Embryonic facial prominence (tissue), 1 donor: ENCODE data around the gene SGCD.

Source experiments
- DNase-seq: peaks from one replicate; pipeline ENCODE4 v3.0.0-alpha.2; 2016; ENCODE audit errors: extremely low spot score

SGCD gene

GRCh38 chr5:156691572-156691971 lies 364.6 kb downstream of the SGCD start:
- DNase-seq = no peak

GRCh38 chr5:156693113-156693512 lies 366.1 kb downstream of the SGCD start:
- no peak for DNase-seq

DNA sequence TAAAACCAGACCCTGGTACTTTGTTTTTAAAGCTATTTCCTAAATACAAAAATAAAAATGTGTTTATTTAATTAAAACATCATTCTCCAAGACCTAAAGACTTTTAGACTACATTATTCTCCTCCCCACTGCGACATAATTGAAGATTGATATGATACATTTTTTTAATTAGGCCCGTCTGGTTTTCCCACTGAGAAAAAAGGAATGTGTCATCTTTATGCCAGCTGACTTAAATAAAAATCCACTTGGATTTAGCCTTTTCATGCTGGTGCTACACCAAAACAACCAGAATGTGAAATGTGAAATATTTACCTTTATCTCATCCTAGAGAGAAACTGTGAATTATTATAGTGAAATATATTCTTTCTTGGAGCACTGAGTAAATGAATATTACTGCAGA lies 367.6 kb downstream of the SGCD start:
- no peak for DNase-seq

GRCh38 chr5:156695774-156696173 lies 368.8 kb downstream of the SGCD start:
- DNase-seq = no peak

DNA sequence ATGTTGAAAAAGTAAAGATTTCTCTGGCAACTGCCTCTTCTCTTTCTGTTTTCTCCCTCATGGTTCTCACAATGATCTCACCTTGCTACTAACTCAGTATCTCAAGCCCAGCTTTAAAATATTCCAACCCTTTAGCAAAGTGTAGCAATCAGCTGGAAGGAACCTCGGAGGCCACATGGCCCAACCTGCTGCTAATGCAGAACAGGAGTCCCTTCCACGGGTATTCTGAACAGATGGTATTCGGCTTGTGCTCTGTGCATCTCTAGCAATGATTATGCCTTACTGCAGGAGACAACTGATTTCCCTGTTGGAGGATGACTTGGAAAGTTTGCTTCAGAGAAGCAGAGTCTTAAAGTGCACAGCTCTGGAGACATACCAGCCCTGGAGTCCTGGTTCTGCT lies 371.4 kb downstream of the SGCD start:
- DNase-seq = no peak

DNA sequence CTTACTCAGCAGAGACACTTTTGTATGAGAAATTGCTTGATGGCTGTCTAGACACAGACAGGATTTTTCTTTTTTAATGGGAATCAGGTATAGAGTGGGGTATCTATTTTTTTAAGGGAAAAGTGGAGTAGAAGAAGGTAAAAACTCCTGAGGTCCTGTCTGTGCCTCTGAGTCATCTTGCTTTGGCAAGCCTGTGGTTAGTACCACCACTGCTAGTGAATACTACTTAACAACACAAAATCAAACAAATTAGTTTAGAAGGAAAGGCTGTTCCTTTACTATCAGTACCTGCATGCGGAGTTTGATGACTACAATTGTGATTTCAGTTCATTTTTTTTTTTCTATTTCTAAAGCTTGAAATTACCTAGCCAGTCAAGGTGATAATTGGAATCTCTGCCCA lies 372.2 kb downstream of the SGCD start:
- DNase-seq = no peak

DNA sequence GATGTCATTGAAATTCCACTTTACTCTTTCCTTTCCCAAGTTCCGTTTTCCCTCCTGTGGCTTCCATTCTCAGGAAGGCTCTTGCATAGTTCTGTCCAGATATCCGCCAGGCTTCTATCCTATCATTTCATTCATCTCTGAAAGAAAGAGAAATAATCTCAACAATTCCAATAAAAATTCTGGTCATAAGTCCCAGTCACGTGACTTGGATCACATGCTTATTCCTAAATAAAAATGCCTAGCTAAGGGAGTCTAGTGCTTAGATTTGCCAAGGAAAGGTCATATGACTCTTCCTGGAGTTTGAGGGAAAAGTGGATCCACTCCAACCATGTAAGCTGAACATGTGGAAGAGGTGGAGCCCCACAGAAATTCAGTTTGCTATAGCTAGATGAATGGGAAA lies 377.2 kb downstream of the SGCD start:
- DNase-seq = no peak

GRCh38 chr5:156706631-156707030 lies 379.7 kb downstream of the SGCD start:
- no peak for DNase-seq

DNA sequence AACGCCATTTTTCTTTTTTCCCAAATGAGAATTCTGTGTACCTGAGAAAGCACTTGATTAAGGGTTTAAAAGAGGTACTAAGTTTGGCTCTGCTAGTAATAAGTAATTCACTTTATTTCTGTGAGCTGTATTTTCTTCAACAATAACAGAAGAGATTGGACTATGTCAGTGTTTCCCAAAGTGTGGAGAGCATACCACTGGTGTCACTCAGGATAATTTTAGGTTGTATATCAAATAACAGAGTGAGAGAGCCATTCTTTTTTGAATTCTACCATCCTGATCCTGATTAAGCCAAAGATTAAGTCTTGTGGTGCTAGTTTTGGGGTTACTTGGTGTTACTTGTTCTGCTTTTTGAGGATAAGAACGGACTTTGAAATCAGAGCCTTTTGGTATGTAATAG lies 380.8 kb downstream of the SGCD start:
- no peak for DNase-seq

GRCh38 chr5:156715287-156715686 lies 388.3 kb downstream of the SGCD start:
- DNase-seq = no peak

DNA sequence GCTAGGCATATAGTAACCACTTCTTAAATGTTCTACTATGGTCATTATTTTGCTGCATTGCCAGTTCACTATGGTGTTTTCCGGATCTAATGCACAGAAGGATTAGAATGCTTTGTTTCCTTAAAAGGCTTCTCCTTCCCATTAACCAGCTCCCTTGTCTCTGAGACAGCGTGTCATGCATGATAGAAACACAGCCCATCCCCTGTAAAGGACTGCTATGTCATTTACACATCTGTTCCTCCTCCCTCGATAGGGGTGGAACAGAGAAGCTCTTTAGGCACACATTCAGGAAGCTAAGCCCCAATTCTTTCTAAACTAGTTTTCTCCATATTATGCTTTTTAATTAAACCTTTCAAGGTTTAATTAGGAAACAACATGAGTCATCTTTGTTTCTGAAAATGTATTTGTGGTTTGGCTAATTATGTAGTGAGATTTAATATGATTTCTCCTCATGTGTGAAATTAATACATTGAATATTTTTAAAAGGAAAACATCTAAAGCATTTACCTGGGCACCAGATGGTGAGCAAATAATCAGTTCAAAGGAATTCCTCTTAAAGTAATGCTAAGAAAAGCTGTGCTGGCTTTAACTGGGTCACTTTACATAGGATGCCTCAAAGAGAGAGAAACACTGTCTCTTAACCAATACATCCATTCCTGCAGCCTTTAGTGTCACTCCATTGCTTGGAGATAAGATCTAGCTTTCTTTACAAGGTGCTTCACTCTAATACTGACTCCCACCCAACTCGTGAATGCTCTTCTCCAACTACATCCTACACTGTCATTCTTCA lies 389.8 kb downstream of the SGCD start:
- no peak for DNase-seq

GRCh38 chr5:156718985-156719384 lies 392.0 kb downstream of the SGCD start:
- DNase-seq = no peak

- DNase-seq = no peak
Observed at GRCh38 chr5:156722358-156722757, 395.4 kb downstream of the SGCD start.

DNA sequence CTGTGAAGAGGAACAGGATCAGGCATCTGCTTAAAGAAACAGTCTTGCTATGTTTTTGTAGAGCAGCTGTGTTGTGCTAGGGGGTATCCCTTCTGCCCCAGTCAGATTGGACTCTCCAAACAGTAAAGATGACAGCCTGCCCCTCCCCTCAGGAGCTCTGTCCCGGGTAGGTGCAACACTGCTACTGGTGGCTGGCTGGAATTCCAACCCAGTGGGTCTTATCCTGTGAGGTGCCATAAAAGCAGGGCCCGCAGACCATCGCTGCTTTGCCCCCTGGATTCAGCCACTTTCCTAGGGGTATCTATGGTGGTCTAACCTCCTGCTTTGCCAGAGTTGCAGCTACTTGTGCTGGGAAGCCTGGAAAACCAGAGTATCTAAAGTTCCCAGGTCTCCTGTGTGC lies 408.5 kb downstream of the SGCD start:
- no peak for DNase-seq

GRCh38 chr5:156741516-156741915 lies 414.6 kb downstream of the SGCD start:
- DNase-seq = no peak

GRCh38 chr5:156753846-156754245 lies 426.9 kb downstream of the SGCD start:
- DNase-seq = no peak

- no peak for DNase-seq
Observed at GRCh38 chr5:156755421-156756087, 428.6 kb downstream of the SGCD start.

DNA sequence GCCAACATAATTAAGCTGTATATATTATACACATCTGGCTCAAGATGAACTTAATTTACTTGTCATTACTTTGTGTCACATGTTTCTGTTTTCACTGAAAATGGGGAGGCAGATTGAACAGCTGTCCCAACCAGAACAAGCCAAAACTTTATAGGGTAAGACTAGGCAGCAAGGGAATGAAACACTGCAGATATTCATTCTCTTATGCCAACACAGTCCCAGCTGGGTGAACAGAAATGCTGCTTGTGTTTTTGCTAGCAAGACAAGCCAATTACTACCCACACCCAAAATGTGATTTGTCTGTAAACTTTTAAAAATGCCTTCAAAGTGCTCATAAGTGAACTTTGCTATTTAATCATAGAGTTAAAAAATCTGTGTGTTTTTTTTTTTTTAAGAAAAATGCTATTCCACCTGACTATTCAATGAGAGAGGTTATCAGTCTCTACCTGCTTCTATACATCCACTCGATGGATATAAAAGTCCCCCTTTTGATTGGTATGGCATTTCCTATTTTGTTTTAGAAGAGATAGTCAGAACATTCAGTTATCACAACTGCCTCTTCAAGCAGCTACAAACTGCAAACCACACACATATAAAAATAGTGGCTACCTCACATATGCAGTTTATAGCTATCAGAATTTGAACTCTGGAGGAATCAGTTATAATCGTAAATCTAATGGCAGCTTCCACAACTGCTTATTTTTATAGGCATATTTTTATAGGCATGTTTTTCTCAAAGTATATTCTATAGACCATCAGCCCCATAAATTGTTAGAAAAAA lies 431.2 kb downstream of the SGCD start:
- no peak for DNase-seq

DNA sequence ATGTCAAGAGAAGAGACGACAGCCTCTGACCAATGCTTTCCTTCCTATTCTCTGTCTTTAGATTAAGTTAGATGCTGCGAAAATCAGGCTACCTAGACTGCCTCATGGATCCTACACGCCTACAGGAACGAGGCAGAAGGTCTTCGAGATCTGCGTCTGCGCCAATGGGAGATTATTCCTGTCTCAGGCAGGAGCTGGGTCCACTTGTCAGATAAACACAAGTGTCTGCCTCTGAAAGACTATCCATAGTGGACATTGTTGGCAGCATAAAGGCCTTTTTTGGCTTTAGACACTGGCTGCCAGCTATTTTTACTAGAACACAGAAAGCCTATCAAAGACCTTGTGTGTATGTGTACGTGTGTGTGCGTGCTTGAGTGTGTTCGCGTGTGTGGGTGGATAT lies 432.2 kb downstream of the SGCD start:
- DNase-seq = no peak

GRCh38 chr5:156762771-156763170 lies 435.8 kb downstream of the SGCD start:
- DNase-seq = no peak

DNA sequence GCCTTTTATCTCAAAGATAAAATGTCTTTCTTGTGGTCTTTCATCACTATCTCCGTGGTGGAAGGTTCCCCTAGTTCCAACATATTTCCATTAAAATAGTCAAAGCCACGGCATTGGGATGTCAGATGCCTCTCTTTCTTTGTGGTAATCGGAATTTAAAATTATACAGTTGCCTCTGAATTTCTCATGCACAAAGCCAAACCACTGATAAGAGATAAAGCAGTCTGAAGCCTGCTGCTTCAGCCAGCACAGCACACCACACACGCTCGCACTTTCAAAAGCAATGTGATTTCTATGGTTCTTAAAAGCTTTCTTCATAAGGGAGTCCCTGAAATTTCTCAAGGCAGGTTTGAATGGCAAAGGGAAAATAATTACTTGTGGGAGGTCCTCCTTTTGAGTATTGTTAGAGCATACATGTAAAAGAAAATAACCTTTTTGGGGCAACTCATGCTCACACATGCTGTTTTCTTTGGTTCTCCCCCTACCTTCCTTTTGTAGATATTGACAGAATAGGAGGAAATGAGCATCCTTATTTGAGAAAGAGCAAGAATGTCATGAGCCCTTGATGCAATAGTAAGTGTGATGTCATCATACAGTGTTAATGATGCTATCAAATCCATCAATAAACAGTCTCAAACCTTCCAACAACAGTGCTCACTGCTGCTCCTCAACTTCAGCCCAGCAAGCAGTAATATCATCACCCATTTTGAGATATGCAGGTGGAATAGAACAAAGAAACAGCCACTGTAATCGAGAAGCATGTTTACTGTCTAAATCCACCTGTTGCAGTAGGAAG lies 437.4 kb downstream of the SGCD start:
- DNase-seq = no peak

- no peak for DNase-seq
Observed at GRCh38 chr5:156774273-156774672, 447.3 kb downstream of the SGCD start.
